Endothelial cell (in vitro differentiated cells): ENCODE results near the gene NBAS. TPM values are rescaled to one million over a fixed set of nuclear protein-coding genes. Genes with fewer than 3 reads are reported as not detected.
A peak's percentile ranks its signal among the peaks of the same experiment; 100 is the strongest.

ENCODE experiments used
- DNase-seq: peaks from one replicate; pipeline ENCODE4 v3.0.0; 2021; ENCODE audit warnings: low spot score
- H3K27ac Mint-ChIP-seq: one replicate; pipeline ENCODE4 v1.8.0; 2021; ENCODE audit warnings: mixed read lengths, inconsistent platforms; ENCODE audit not compliant: unreplicated experiment
- H3K27me3 Mint-ChIP-seq: one replicate; pipeline ENCODE4 v1.8.0; 2021; ENCODE audit warnings: mild to moderate bottlenecking, moderate library complexity, mixed read lengths, inconsistent platforms; ENCODE audit not compliant: unreplicated experiment
- H3K36me3 Mint-ChIP-seq: one replicate; pipeline ENCODE4 v1.8.0; 2021; ENCODE audit warnings: mild to moderate bottlenecking, low read depth, mixed read lengths, inconsistent platforms; ENCODE audit not compliant: unreplicated experiment
- H3K4me1 Mint-ChIP-seq: one replicate; pipeline ENCODE4 v1.8.0; 2021; ENCODE audit warnings: mild to moderate bottlenecking, mixed read lengths, inconsistent platforms; ENCODE audit not compliant: unreplicated experiment
- H3K4me3 Mint-ChIP-seq: one replicate; pipeline ENCODE4 v1.8.0; 2021; ENCODE audit warnings: mild to moderate bottlenecking, mixed read lengths, inconsistent platforms; ENCODE audit not compliant: unreplicated experiment
- H3K9me3 Mint-ChIP-seq: one replicate; pipeline ENCODE4 v1.8.0; 2021; ENCODE audit warnings: mixed read lengths, inconsistent platforms; ENCODE audit not compliant: unreplicated experiment
- CTCF ChIP-seq: fragments of 200-600 bp; sonication (generic); IDR thresholded peaks from one replicate; pipeline ENCODE4 v1.5.0; 2021; ENCODE audit warnings: antibody characterized with exemption; ENCODE audit not compliant: unreplicated experiment
- total RNA-seq: library from RNA; stranded (reverse); fragmentation: NEBNext Ultra II Directional; extraction: Animal tissue kit (Norgen Biotek cat#: 25700); gene quantifications from one replicate; pipeline ENCODE4 v1.2.1, GENCODE V29; 2021; ENCODE audit not compliant: unreplicated experiment

NBAS gene
- total RNA-seq, 1 donor from 2014 or later: 52.8 TPM

- DNase-seq: no peak
- TF ChIP-seq CTCF: no peak
- Mint-ChIP-seq H3K9me3 (no peaks in the 10 kb centered on the region), H3K27me3 (no peaks in the 10 kb centered on the region), H3K4me1 (no peaks in the 10 kb centered on the region), H3K4me3 (peak overlapping the region; percentile 12), H3K36me3 (peaks cover 27% of the 10 kb centered on the region), H3K27ac (no peak overlapping the region)
These were observed 88.3 kb downstream of the NBAS start for GRCh38 chr2:15472876-15473275.

GRCh38 chr2:15472133-15472532, 89.0 kb downstream of the NBAS start:
- Mint-ChIP-seq H3K4me3 (no peak overlapping the region), H3K36me3 (peaks cover 27% of the 10 kb centered on the region), H3K27ac (no peak overlapping the region), H3K9me3 (no peaks in the 10 kb centered on the region), H3K27me3 (no peaks in the 10 kb centered on the region), H3K4me1 (no peaks in the 10 kb centered on the region)
- DNase-seq: no peak
- no peak for TF ChIP-seq CTCF

- H3K4me3 Mint-ChIP-seq: no peak overlapping the region
- no peak for TF ChIP-seq CTCF
- DNase-seq: no peak
- H3K27ac Mint-ChIP-seq: no peak overlapping the region
- no peaks in the 10 kb centered on the region for H3K9me3 Mint-ChIP-seq
- H3K27me3 Mint-ChIP-seq: no peaks in the 10 kb centered on the region
- H3K36me3 Mint-ChIP-seq: peaks cover 27% of the 10 kb centered on the region
- no peaks in the 10 kb centered on the region for H3K4me1 Mint-ChIP-seq
These were observed 89.5 kb downstream of the NBAS start for GRCh38 chr2:15471606-15472005.

GRCh38 chr2:15460112-15460620, 101.0 kb downstream of the NBAS start:
- Mint-ChIP-seq H3K4me1 (no peaks in the 10 kb centered on the region), H3K27me3 (no peaks in the 10 kb centered on the region), H3K27ac (no peak overlapping the region), H3K36me3 (peaks cover 13% of the 10 kb centered on the region), H3K9me3 (no peaks in the 10 kb centered on the region), H3K4me3 (no peak overlapping the region)
- no peak for DNase-seq
- TF ChIP-seq CTCF: no peak

- no peak for DNase-seq
- Mint-ChIP-seq H3K4me3 (no peak overlapping the region), H3K36me3 (peaks cover 10% of the 10 kb centered on the region)
These were observed 102.9 kb downstream of the NBAS start for GRCh38 chr2:15458277-15458676.

More at GRCh38 chr2:15458277-15458676, 102.9 kb downstream of the NBAS start:
- no peaks in the 10 kb centered on the region for H3K27me3 Mint-ChIP-seq
- no peaks in the 10 kb centered on the region for H3K4me1 Mint-ChIP-seq
- no peak overlapping the region for H3K27ac Mint-ChIP-seq
- no peak for TF ChIP-seq CTCF
- H3K9me3 Mint-ChIP-seq: no peaks in the 10 kb centered on the region
